Pons (tissue), 1 donor: Measurements from ENCODE around the gene ZNG1A.
"Not testable (repeated sequence)": the region's sequence is repeated elsewhere in the genome, so short reads cannot be mapped to it uniquely, and the experiment has no call there.

Experiments
- DNase-seq: peaks from one replicate; pipeline ENCODE4 v3.0.0-alpha.2; 2016; ENCODE audit warnings: low spot score

Gene ZNG1A

DNA sequence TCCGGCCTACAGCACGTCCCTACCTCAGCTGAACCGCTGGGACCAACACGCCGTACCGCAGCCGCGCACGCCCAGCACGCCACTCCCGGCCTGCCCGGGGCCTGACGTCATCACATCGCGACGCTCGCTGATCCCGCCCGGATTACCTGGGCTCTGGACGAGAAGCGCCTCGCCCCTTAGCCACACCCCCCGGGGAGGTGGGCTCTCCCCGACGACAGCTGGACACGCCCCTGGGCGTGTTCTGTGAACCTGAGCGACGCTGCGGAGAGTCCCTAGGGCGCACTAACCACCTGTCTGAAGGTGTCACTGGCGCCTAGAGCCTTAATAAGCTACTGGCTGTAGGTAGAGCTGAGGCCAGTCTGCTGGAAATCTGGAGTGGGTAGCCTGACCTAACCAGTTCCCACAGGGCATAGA is at the start of gene ZNG1A:
Gene ZNG1A, minus strand, starts transcription at position 87 of the 414 bp plus-strand sequence. CDS start 87 bp downstream, outside the sequence.
- DNase-seq, result peak; percentile 43

GRCh38 chr9:227860-228259 is 49.0 kb upstream of the ZNG1A start:
- no peak for DNase-seq

GRCh38 chr9:224582-225520 is 46.0 kb upstream of the ZNG1A start:
- DNase-seq, result no peak

DNA sequence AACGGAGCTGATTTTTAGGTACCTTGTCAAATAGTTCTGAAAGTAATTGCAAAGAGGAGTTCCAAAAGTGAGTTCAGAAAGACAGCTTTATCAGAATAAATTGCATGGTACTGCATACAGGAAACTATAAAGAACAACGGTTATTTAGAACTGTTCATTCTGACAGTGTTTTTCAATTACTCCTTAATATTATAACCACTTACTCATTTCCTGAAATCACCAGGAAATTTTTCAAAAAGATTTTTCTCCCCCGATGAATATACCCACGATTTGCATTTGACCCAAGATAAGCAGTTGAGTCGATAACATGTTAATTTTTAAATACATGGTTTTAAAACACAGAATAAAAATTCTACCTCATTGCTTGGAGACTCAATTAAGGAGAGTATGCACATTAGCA is 45.2 kb upstream of the ZNG1A start:
- no peak for DNase-seq

DNA sequence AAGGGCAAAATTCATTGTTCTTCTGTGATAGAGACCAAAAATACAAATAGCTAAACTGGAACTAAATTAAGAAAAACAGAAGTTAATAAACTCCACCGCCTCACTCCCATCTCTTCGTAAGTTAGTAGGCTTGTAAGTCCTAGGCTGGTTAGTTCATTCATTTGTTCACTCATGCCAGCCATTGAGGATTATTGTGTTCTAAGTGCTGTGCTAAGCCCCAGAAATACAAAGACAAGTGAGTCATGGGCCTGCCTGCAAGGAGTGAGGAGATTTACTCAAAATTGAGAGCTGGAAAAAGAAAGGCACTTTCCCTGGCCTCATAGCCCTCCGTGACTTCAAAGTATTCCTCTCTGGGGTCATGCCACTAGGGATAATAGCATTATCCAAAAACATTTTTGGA is 44.3 kb upstream of the ZNG1A start:
- no peak for DNase-seq

DNA sequence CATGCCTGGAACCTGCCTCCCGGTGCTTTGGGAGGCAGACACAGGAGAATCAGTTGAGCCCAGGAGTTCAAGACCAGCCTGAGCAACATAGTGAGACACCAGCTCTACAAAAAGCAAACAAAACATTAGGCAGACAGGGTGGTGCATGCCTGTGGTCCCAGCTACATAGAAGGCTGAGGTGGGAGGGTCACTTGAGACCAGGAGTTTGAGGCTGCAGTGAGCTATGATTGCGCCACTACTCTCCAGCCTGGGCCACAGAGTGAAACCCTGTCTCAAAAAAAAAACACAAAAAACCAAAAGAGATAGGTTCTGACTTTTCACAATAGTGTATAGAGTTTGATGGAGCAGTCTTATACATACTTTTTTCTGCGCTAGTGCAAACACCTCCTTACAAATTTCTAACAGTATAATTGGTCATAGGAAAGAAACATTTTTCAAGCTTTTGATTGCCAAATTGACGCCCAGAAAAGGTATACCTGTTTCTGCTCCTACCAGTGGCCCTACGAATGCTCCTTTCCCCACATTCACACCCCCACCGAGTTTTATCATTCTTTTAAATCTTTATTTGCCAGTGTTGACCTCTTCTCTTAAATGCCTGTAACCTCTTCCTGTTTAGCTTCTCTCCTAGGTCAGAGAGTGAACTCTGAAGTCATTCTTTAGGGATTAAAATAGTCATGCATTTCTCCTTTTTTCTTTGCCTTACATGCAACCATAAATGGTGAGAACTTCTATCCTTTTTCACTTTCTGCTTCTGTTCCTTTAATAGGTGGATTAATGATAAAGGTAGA is 43.3 kb upstream of the ZNG1A start:
- peak; percentile 57 for DNase-seq

- peak; percentile 45 for DNase-seq
Observed at GRCh38 chr9:219670-220365, 41.0 kb upstream of the ZNG1A start.

DNA sequence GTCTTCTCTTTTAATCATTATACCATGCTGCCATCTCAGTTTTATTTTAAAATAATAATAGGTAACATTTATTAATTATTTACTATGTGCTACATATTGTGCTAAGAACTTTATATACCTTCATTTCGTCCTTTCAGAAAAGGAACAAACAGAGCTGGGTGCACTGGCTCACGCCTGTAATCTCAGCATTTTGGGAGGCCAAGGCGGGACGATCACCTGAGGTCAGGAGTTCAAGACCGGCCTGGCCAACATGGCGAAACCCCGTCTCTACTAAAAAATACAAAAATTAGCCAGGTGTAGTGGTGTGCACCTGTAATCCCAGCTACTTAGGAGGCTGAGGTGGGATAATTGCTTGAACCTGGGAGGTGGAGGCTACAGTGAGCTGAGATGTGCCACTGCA is 40.2 kb upstream of the ZNG1A start:
- DNase-seq, result not testable (repeated sequence)

DNA sequence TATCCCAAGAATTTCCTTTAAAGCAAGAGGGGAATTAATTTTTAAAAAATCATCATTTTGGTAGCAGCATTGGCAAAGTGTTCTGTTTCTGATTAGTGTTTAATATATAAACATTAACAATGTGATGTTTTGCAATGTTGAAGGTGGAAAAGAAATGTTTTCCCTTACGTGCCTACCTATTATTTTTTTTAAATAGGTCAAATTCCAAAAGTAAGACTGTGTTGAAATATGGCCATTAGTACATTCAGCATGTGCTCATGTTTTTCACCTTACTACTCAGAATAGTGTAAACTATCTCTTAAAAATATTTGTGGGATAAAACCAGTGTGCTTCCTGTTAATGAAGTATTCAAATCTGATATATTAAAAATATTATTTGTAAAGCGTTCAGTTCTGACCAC is 39.1 kb upstream of the ZNG1A start:
- no peak for DNase-seq

GRCh38 chr9:216866-217265 is 38.0 kb upstream of the ZNG1A start:
- DNase-seq, result no peak

DNA sequence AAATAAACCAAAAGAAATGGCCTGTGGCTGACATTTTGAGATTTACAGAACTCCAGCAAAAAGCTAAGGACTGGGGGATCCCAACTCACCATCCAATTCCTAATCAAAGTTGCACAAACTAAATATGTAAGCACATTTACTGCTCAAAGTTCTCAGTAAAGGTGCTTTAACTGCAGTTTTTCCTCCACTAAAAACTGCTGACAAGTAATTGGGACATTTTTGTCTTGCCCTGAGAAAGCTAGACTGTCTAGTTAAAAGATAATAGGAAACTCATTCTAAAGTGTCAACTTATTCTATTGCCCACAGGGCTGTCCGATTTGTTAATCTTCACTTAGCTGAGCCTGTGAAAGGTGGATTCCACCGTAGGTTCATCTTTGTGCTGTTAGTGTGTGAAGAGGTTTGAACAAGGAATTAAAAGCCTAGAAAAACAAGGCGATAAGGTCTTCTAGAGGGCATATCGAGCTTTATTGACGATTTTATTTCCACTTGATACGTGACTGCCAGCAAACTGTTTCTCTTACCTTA is 36.8 kb upstream of the ZNG1A start:
- DNase-seq, result no peak

DNA sequence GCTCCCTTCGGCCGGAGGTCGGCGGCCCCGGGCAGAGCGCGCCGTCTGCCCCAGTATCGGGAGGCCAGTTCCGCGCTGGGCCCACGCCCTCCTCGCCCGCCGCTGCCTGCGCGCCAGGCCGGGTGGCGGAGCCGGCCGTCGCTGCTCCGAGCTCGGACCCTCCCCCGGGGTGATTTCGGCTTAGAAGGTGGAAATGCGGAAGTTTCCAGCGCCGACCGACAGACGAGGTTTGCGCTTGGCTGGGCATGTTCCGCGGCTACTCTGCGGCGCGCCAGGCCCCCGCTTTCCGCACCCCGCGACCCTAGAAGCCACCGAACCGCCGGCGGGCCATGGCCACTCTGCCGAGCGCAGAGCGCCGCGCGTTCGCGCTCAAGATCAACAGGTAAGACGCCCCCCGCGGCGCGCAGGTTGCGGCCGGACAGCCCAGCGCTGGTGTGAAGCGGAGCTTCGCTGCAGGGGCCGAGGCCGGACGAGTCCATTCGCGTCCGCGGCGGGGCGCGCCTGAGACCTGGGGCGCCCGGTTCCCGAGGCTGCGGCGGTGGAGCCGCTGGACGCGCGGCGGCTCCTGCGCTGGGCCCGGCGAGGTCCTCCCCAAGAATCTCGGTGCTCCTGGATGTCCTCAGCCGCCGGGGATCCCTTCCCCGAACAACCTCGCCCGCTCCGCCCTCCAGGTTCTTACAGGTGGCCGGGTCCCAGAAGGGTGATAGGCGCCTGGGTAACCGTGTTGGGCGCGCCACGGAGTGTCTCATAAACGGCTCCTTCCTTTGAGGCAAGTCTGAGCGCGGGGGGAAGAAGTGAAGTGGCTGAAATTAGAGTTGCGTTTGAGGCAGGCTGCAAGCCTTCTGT is 36.0 kb upstream of the ZNG1A start, which contains the start of gene DOCK8:
Gene DOCK8, plus strand, starts transcription at position 218 of the 846 bp plus-strand sequence. Its CDS starts 112 bp downstream, at position 330.
- no peak for DNase-seq

- DNase-seq, result no peak
Observed at GRCh38 chr9:214351-214647, 35.4 kb upstream of the ZNG1A start.

- DNase-seq, result not testable (repeated sequence)
Observed at GRCh38 chr9:213901-214300, 35.0 kb upstream of the ZNG1A start.

DNA sequence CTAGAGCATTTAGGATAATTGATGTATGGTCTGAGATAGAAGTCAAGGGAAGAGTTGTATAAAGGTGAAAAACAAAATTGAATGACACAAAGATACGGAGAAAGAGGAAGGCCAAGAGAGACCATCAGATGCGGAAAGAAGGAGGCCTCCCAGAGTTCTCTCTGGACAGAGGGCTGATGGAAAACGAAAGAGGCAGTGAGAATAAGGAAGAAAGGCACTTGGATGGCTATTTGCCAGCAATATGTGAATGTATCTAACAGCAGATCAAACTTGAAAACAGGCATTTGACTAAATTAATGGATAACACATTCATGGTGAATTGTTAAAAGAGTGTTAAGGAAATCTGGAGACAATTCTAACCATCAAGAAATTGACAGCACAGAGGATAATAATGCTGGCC is 33.4 kb upstream of the ZNG1A start:
- peak; percentile 77 for DNase-seq

- no peak for DNase-seq
Observed at GRCh38 chr9:211557-211956, 32.7 kb upstream of the ZNG1A start.

DNA sequence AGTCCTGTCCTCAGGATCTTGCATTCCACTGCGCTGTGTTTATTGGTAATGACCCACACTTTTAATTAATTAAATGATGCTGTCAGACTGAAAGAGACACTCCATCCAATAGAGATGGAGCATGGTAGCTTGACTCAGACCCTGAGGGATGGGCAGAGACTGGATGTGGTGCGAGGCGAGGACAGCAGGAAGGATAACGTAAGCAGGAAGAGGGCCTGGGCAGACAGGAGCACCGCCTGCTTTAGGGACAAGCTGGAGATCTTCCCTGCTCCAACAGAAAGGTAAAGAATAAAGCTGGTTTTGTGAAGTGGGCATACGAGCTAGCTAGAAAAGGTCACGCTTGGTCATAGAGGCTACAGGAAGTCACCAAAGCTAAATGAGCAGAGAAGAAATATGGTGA is 32.2 kb upstream of the ZNG1A start:
- DNase-seq, result no peak

GRCh38 chr9:209143-209758 is 30.4 kb upstream of the ZNG1A start:
- DNase-seq, result no peak

DNA sequence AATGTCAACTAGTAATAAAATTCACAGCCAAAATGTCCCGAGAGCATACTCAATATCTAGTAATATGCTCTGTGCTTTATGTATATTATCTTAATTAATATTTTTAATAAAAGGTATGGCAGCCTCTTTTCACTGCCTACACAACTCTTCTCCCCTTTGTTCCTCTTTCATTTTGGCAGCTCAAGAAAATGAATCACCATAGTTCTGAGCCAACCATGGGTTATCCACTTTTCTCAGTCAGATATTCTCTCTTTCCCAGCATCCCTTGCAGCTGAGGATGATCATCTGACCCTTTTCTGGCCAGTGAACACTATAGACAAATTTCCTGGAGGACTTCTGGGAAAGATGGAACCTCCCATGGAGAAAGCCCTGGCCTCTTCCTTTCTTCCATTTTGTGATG is 27.6 kb upstream of the ZNG1A start:
- DNase-seq, result no peak

DNA sequence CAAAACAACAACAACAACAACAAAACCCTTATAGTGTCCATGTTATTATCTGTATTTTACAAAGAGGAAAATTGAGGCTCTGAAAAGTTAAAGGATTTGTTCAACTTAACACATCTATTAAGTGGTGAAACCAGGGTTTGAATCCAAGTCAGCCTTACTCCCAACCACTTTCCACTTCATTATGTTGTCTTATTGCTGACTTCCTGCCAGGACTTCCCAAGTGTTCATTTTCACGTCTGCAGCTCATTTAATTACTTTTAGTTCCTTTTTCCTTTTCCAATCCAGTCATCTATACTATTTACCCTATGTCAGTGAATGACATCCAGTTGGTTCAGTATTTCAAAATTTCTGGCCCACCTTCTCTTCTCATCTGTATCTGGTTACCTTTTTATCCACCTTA is 20.7 kb upstream of the ZNG1A start:
- not testable (repeated sequence) for DNase-seq
